Amniotic epithelial cell (primary cell): ENCODE results near the gene SCAP.
A peak's percentile ranks its signal among the peaks of the same experiment; 100 is the strongest.
"Not testable (repeated sequence)": the region's sequence is repeated elsewhere in the genome, so short reads cannot be mapped to it uniquely, and the experiment has no call there.

Experiments used
- DNase-seq: peaks from one replicate; pipeline ENCODE4 v3.0.0-alpha.2; 2010; ENCODE audit warnings: low read depth

The SCAP gene

GRCh38 chr3:47394140-47394870, 81.4 kb downstream of the SCAP start:
- peak; percentile 36 for DNase-seq

- DNase-seq, result no peak
Measured at GRCh38 chr3:47392933-47393332, 82.8 kb downstream of the SCAP start.

- DNase-seq, result no peak
Measured at GRCh38 chr3:47385796-47386195, 89.9 kb downstream of the SCAP start.

GRCh38 chr3:47385007-47385406, 90.7 kb downstream of the SCAP start:
- DNase-seq, result peak; percentile 87

- no peak for DNase-seq
Measured at GRCh38 chr3:47384425-47384824, 91.3 kb downstream of the SCAP start.

- DNase-seq, result peak; percentile 79
Measured at GRCh38 chr3:47381317-47382157, 94.2 kb downstream of the SCAP start.

GRCh38 chr3:47380601-47381316, 95.0 kb downstream of the SCAP start, which contains the start of gene PTPN23:
TSS of gene PTPN23 (plus strand) at chr3:47381021. CDS start at chr3:47381097, 76 bp downstream.
- DNase-seq, result peak; percentile 98

- no peak for DNase-seq
Measured at GRCh38 chr3:47380026-47380600, 95.6 kb downstream of the SCAP start.

- DNase-seq, result no peak
Measured at GRCh38 chr3:47379411-47379899, 96.3 kb downstream of the SCAP start.

- no peak for DNase-seq
Measured at GRCh38 chr3:47378869-47379268, 96.9 kb downstream of the SCAP start.

- no peak for DNase-seq
Measured at GRCh38 chr3:47377186-47377585, 98.6 kb downstream of the SCAP start.

GRCh38 chr3:47376393-47376792, 99.3 kb downstream of the SCAP start:
- DNase-seq, result no peak

- DNase-seq, result no peak
Measured at GRCh38 chr3:47374587-47374986, 101.2 kb downstream of the SCAP start.

GRCh38 chr3:47370887-47371697, 104.6 kb downstream of the SCAP start:
- DNase-seq, result no peak

- DNase-seq, result not testable (repeated sequence)
Measured at GRCh38 chr3:47370020-47370419, 105.7 kb downstream of the SCAP start.

GRCh38 chr3:47367631-47368030, 108.1 kb downstream of the SCAP start:
- no peak for DNase-seq

GRCh38 chr3:47366833-47367232, 108.9 kb downstream of the SCAP start:
- DNase-seq, result no peak

GRCh38 chr3:47365213-47366153, 110.3 kb downstream of the SCAP start:
- no peak for DNase-seq
